ENCODE data around the gene RAB7B. TPM values are rescaled to one million over a fixed set of nuclear protein-coding genes. Genes with fewer than 3 reads are reported as not detected.

Gene RAB7B
- total RNA-seq, 4 donors from 2014 or later = 0.27 to 0.32 TPM; not detected in 2

- H3K27ac ChIP-seq = no peak overlapping the region
- no peak overlapping the region for H3K4me3 ChIP-seq
- no peak for DNase-seq
- peaks cover 25% of the 10 kb centered on the region for H3K27me3 ChIP-seq
- no peaks in the 10 kb centered on the region for H3K4me1 ChIP-seq
- TF ChIP-seq POLR2A (IDR thresholded peaks at IDR 0.05) = no peak
- TF ChIP-seq CTCF (IDR thresholded peaks at IDR 0.05) = no peak
- no peak for TF ChIP-seq EP300 (IDR thresholded peaks at IDR 0.05; ENCODE audit: low read depth)
- TF ChIP-seq POLR2AphosphoS5 (IDR thresholded peaks at IDR 0.05) = no peak
- 60 to 77% methylated on average over 2 to 7 of the region's 7 CpGs for WGBS, 2 donors (ENCODE audit: low coverage in 1 of 2)
- H3K9me3 ChIP-seq = no peaks in the 10 kb centered on the region
- in situ Hi-C loops (cut with MboI; ENCODE audit: low pct_ligation_motif_present in 1 of 4, low pct_unique_long_range_greater_than_20kb in 1 of 4, low sequenced_read_pairs in 3 of 4) (no loop called here), intact Hi-C loops (cut with DNase I; ENCODE audit: low total_unique reads) (no loop called here)
- H3K36me3 ChIP-seq = no peaks in the 10 kb centered on the region
Observed at GRCh38 chr1:205936846-205937586, 66.2 kb downstream of the RAB7B start.

- no peak overlapping the region for H3K27ac ChIP-seq
- intact Hi-C loops (cut with DNase I; ENCODE audit: low total_unique reads) = no loop called here
- H3K9me3 ChIP-seq = no peaks in the 10 kb centered on the region
- no peak overlapping the region for H3K4me3 ChIP-seq
- H3K36me3 ChIP-seq = no peaks in the 10 kb centered on the region
- H3K4me1 ChIP-seq = no peaks in the 10 kb centered on the region
- in situ Hi-C loops (cut with MboI; ENCODE audit: low pct_ligation_motif_present in 1 of 4, low pct_unique_long_range_greater_than_20kb in 1 of 4, low sequenced_read_pairs in 3 of 4) = no loop called here
- WGBS, 2 donors (ENCODE audit: low coverage in 1 of 2) = 61% methylated on average over 6 of the region's 6 CpGs; no CpG with 5 or more reads in 1 of the 2 donors
- TF ChIP-seq CTCF (IDR thresholded peaks at IDR 0.05) (no peak), POLR2A (IDR thresholded peaks at IDR 0.05) (no peak)
- H3K27me3 ChIP-seq = peaks cover 25% of the 10 kb centered on the region
- DNase-seq = no peak
Observed at GRCh38 chr1:205936311-205936710, 66.9 kb downstream of the RAB7B start.

- intact Hi-C loops (cut with DNase I; ENCODE audit: low total_unique reads) (no loop called here), in situ Hi-C loops (cut with MboI; ENCODE audit: low pct_ligation_motif_present in 1 of 4, low pct_unique_long_range_greater_than_20kb in 1 of 4, low sequenced_read_pairs in 3 of 4) (no loop called here)
- no peaks in the 10 kb centered on the region for H3K9me3 ChIP-seq
- no peaks in the 10 kb centered on the region for H3K36me3 ChIP-seq
- TF ChIP-seq CTCF (IDR thresholded peaks at IDR 0.05) = no peak
- peaks cover 25% of the 10 kb centered on the region for H3K27me3 ChIP-seq
- no peak overlapping the region for H3K4me3 ChIP-seq
- DNase-seq = no peak
- H3K4me1 ChIP-seq = no peaks in the 10 kb centered on the region
- 80% methylated on average over 8 of the region's 8 CpGs; no CpG with 5 or more reads in 1 of the 2 donors for WGBS, 2 donors (ENCODE audit: low coverage in 1 of 2)
- no peak overlapping the region for H3K27ac ChIP-seq
Observed at GRCh38 chr1:205935869-205936268, 67.3 kb downstream of the RAB7B start.

GRCh38 chr1:205934788-205935187 is 68.4 kb downstream of the RAB7B start:
- H3K27ac ChIP-seq = no peak overlapping the region
- H3K9me3 ChIP-seq = no peaks in the 10 kb centered on the region
- intact Hi-C loops (cut with DNase I; ENCODE audit: low total_unique reads) = no loop called here
- in situ Hi-C loops (cut with MboI; ENCODE audit: low pct_ligation_motif_present in 1 of 4, low pct_unique_long_range_greater_than_20kb in 1 of 4, low sequenced_read_pairs in 3 of 4) = no loop called here
- peaks cover 19% of the 10 kb centered on the region for H3K27me3 ChIP-seq
- H3K4me1 ChIP-seq = no peaks in the 10 kb centered on the region
- 78% methylated on average over 6 of the region's 7 CpGs; no CpG with 5 or more reads in 1 of the 2 donors for WGBS, 2 donors (ENCODE audit: low coverage in 1 of 2)
- no peak overlapping the region for H3K4me3 ChIP-seq
- no peak for DNase-seq
- H3K36me3 ChIP-seq = no peaks in the 10 kb centered on the region
- TF ChIP-seq CTCF (IDR thresholded peaks at IDR 0.05) (no peak), POLR2A (IDR thresholded peaks at IDR 0.05) (no peak), POLR2AphosphoS5 (IDR thresholded peaks at IDR 0.05) (no peak), EP300 (IDR thresholded peaks at IDR 0.05; ENCODE audit: low read depth) (no peak)
